Measurements from ENCODE around the gene TMBIM1.

DNA sequence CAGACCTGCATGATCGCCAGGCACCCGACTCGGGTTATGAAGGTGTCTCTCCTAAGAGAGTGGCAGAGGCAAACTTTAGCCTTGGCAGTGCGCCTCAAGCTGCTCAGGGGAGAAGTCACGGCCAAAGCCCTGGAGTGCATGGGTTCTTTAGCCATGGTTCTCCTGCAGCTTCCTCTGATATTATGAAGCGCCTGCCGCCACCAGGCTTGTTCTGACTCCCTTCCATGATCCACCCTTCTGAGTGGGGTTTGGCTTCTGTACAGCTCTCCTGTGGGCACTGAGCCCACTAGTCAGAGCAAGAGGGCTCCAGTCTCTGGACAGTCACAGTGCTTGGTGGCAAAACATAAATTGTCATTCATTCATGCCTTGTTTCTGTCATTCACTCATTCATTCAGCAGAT is 25.9 kb upstream of the TMBIM1 start:
- TF ChIP-seq CTCF (IDR thresholded peaks at IDR 0.05) (no peak), EP300 (IDR thresholded peaks at IDR 0.05) (no peak), POLR2AphosphoS5 (IDR thresholded peaks at IDR 0.05) (no peak), POLR2A (IDR thresholded peaks at IDR 0.05) (no peak)
